ENCODE measurements around the gene ASMT.
"Not testable (repeated sequence)": the region's sequence is repeated elsewhere in the genome, so short reads cannot be mapped to it uniquely, and the experiment has no call there.

The ASMT gene

GRCh38 chrX:1656379-1656778 lies 41.5 kb downstream of the ASMT start:
- DNase-seq, result no peak

DNA sequence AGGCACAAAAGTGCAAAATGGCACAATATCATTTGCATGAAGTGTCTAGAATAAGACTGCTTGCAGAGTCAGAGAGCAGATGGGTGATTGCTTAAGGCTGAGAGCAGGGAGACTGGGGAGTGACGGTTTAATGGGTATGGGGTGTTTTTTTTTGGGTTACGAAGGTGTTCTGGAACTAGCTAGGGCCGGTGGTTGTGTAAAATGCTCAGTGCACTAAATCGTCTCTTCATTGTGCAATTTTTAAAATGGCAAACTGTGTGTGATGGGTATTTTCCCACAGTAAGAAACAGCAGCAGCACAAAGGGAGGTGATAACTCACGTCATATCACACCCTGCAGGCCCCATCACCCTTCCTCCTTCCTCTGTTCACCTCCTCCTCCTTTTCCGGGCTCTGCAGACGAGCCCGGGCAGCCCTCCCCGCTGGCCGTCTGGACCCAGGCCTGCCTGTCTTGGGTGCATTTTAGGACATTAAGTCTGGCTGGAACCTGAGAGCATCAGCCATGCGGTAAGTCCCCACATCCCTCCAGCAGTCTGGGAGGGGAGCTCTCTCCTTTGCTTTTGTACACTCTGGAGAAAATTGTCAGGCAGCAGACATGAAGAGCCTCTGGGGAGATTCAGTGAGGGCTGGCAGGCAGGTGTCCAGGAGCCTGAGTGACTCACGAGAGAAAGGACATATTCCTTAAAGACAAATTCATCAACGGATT lies 42.7 kb downstream of the ASMT start:
- no peak for DNase-seq

- DNase-seq, result no peak
Observed at GRCh38 chrX:1658071-1658491, 43.2 kb downstream of the ASMT start.

DNA sequence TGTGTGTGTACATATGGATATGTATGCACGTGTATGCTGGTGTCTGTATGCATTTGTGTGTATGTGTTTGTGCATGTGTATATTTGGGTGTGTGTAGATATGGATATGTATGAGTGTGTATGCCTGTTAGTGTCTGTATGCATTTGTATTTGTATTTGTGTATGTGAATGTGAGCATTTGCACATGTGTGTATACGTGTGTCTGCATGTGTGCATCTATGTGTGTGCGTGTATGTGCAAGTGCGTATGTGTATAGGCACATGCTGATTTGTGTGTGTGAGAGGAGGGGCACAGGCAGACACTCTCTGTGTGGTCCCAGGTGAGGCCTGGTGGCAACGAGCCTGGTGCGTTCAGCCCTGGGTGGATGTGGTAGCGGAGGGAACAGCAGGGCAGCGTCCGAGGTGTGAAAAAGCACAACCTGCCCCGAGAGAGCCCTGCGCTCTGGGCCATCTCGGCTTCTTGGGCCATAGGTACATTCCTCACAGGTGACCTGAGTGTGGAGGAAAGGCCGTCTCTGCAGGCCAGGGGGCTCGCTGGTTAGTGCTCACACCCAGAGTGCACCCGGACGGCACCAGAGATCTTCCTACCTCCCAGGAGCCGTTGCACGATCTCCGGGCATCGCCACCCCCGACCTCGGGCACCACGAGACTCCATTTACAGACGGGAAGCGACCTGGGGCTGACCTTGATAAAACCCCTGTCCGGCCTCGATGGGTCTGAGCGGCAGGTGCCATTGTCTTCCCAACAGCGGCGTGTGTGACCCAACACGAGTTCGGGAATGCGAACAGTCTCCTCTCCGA lies 45.0 kb downstream of the ASMT start:
- DNase-seq, result no peak

- no peak for DNase-seq
Observed at GRCh38 chrX:1661048-1661921, 46.4 kb downstream of the ASMT start.

DNA sequence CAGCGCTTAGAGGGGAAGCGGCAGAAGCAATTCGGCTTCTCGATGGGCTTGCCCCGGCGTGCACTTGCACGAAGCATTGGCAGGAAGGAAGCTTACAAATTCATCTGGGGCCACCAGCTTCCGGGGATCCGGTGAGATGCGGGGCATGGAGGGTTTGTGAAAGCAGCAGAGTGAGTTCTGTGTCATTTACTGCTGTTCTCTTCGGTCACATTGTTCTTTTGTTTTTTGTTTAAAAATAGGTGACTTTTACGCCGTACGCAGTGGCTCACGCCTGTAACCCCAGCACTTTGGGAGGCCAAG lies 47.0 kb downstream of the ASMT start:
- DNase-seq, result no peak

DNA sequence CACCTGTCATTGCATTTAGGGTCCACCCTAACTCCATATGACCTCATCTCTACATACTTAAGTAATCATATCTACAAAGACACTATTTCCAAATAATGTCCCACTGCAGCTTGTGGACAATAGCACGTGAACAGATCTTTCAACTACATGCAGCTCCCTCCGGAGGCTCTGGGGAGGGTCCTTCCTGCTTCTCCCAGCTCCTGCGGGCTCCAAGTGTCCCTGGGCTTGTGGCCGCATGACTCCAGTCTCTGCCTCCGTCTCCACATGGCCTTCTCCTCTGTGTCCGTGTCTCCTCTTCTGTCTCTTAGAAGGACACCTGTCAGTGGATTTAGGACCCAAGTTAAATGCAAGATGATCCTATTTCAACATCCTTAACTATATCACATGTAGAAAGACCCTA lies 52.7 kb downstream of the ASMT start:
- no peak for DNase-seq

DNA sequence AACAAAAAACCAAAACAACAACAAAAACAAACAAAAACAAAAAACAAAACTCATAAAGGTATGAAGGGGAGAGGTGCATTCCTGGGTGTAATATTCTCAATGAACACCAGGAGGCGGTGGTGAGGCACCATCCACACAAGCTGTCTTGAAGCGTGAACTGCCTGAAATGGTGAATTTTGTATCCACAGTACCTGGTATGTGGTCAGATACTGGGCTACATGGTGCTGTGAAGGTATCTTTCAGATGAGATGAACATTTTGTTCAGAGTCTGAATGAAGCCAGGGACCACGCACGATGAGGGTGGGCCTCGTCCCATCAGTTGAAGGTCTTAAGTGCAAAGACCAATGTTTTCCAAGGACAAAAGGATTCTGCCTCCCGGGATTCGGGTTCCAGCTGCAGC lies 58.5 kb downstream of the ASMT start:
- no peak for DNase-seq

GRCh38 chrX:1676866-1677265 lies 62.0 kb downstream of the ASMT start:
- no peak for DNase-seq

DNA sequence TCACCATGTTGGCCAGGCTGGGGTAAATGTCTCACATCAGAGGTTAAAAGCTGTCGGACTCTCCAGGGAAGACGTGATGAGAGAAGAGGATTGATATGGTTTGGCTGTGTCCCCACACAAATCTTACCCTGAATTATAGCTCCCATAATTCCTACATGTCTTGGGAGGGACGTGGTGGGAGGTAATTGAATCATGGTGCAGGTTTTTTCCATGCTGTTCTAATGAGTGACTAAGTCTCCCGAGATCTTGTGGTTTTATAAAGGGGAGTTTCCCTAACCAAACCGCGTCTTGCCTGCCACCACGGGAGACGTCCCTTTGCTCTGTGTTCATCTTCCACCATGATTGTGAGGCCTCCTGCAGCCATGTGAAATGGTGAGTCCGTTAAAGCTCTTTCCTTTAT lies 64.4 kb downstream of the ASMT start:
- DNase-seq, result no peak

DNA sequence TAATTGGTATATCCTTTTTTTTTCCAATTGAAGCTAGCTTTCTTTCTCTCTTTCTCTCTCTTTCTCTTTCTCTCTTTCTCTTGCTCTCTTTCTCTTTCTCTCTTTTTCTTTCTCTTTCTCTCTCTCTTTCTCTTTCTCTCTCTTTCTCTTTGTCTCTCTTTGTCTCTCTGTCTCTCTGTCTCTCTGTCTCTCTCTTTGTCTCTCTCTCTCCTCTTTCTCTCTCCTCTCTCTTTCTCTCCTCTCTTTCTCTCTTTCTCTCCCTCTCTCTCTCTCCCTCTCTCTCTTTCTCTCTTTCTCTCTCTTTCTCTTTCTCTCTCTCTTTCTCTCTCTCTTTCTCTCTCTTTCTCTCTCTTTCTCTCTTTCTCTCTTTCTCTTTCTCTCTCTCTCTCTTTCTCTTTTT lies 66.6 kb downstream of the ASMT start:
- DNase-seq, result no peak

DNA sequence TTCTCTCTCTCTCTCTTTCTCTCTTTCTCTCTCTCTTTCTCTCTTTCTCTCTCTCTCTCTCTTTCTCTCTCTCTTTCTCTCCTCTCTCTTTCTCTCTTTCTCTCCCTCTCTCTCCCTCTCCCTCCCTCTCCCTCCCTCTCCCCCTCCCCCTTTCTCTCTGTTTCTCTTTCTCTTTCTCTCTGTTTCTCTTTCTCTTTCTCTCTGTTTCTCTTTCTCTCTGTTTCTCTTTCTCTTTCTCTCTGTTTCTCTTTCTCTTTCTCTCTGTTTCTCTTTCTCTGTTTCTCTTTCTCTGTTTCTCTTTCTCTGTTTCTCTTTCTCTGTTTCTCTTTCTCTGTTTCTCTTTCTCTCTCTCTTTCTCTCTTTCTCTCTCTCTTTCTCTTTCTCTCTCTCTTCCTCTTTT lies 67.0 kb downstream of the ASMT start:
- not testable (repeated sequence) for DNase-seq

GRCh38 chrX:1682501-1682900 lies 67.6 kb downstream of the ASMT start:
- not testable (repeated sequence) for DNase-seq

DNA sequence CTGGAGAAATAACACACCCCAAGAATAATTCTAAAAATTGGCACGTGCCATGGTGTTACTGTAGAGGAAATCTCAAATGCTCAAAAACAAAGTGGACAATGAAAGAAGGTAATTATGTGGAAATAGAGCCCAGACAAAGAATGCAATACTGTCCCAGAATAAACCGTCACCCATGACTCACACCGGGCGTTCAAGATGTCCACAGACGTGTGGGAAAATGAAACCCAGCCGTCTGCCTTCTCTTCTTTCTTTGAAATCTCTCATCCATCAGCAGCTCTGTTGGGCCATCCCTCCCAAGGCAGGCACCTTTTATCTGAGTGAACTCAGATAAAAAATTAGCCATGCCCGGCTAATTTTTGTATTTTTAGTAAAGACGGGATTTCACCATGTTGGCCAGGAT lies 70.0 kb downstream of the ASMT start:
- not testable (repeated sequence) for DNase-seq

DNA sequence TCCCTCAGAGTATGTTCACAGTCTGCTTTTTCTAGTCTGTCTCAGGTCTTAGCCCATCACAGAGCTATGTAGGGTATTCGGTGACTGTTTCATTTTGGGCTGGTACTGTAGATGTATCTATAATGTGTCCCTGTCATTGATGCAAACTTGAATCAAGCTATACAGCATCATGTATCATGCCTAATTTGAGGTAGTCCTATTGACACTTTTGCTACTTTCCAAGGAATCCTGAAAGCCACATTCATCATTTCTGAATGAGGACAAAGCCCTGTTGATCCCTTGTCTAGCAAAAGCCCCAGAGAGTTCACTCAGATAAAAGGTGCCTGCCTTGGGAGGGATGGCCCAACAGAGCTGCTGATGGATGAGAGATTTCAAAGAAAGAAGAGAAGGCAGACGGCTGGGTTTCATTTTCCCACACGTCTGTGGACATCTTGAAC lies 70.6 kb downstream of the ASMT start:
- DNase-seq, result not testable (repeated sequence)

- DNase-seq, result no peak
Observed at GRCh38 chrX:1686642-1687041, 71.8 kb downstream of the ASMT start.
